ENCODE measurements around the gene GNG13. TPM values are rescaled to one million over a fixed set of nuclear protein-coding genes. Genes with fewer than 3 reads are reported as not detected.
A peak's percentile ranks its signal among the peaks of the same experiment; 100 is the strongest.
"Not testable (repeated sequence)": the region's sequence is repeated elsewhere in the genome, so short reads cannot be mapped to it uniquely, and the experiment has no call there.

Gene GNG13
- polyA plus RNA-seq, 1 donor from 2014 or later, result not detected

DNA sequence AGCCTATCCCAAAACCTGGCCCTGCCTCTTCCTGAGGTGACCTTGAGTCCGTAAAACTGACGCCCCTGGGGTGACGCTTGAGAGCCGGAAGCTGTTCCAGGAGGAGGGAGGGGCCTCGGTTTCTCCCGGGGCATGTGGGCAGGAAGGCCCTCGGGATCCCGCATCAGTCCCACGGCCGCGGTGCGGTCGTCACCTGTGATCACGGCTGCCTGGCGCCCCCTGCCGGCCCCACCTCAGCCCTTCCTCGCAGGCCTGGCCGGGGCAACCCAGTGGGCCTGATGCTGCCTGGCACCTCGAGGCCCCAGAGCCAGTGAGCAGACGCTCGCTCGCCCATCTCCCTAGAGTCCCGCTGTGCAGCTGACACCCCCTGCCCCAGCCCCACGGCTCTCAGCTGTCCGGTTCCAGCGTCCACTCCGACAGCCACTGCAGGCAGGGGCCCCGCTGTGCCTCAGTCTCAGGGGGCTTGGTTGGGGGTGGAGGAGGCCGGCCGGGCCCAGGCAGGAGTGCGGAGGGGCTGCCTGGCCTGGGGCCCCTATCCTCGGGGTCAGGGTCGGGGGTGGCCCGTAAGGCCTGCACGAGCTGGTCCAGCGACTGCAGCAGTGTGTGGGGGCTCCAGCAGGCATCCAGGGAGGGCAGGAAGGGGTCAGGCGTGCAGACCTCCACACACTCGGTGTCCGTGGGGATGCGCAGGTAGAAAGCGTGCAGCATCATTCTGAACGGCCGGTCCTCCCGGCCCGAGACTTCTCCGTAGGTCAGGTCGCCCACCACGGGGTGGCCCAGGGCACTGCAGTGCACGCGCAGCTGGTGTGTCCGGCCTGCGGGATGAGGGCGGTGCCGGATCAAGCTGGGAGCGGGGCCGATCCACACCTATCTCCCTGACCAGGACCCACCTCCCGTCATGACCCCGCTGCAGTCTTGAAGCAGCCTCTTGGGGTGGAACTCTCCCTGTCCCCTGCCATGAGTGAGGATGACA, 14.7 kb downstream of the GNG13 start:
- Mint-ChIP-seq H3K9me3 (no peaks in the 10 kb centered on the region), H3K27me3 (no peaks in the 10 kb centered on the region), H3K4me1 (peaks cover 0 to 6% (median 4%) of the 10 kb centered on the region in 3 donors), H3K27ac (peak overlapping the region in 2 of 3 donors; percentile 73 to 74), H3K36me3 (no peaks in the 10 kb centered on the region), H3K4me3 (peak overlapping the region in 3 of 4 donors; percentile 36 to 90 (median 60))

DNA sequence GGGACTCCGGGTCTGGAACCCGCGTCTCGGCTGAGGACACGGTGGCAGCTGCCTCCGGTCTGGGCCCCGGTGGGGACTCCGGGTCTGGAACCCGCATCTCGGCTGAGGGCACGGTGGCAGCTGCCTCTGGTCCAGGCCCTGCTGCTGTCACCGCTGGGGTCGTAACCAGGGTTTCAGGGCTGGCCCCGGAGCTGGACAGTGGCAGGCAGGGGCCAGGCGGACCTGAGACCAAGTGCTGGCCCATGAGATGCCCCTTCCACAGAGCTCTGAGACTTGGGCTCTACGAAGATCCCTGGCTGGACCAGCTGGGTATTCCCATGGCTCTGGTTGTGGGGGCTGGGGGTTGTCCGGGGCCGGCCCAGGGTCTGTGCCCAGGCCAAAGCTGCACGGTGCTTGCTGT, 16.1 kb downstream of the GNG13 start:
- H3K4me3 Mint-ChIP-seq, result no peak overlapping the region
- H3K4me1 Mint-ChIP-seq, result peaks cover 0 to 4% (median 4%) of the 10 kb centered on the region in 3 donors
- H3K27me3 Mint-ChIP-seq, result peaks cover 2% of the 10 kb centered on the region
- no peaks in the 10 kb centered on the region for H3K36me3 Mint-ChIP-seq
- no peak overlapping the region for H3K27ac Mint-ChIP-seq
- H3K9me3 Mint-ChIP-seq, result no peaks in the 10 kb centered on the region

DNA sequence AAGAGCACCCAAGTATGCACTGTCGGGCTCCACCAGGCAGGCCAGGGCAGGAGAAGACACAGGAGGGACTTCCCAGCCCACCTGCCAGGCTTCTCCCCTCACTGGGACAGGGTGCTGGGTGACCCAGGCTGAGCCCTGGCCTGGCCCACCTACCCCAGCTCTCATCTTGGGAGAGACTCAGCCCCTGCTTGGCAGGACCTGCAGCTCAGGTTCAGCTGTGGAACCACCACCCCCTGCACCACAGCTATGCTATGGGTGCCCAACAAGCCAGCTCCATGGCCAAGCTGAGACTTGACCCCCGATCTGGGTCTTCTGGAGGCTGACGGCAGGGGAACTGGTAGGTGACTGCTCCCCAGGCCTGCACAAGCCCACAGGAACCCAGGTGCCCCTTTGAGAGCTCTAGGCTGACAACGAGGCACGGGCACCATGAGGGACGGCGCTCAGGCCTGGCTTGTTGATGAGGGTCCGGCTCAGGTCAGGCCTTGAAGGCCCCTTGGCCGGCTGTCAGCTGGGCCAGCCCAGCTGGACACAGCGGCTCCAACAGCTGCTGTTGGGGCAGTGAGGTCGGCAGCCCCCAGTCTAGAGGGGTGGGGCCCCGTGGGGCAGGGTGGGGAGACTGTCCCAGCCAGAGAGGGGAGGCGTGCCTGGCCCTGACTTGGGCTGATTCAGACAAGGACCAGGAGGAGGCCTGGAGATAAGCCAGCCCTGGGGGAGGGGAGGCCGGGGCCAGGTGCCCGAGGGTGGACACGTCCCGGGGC, 17.0 kb downstream of the GNG13 start:
- peaks cover 0 to 4% (median 4%) of the 10 kb centered on the region in 3 donors for H3K4me1 Mint-ChIP-seq
- no peak overlapping the region for H3K4me3 Mint-ChIP-seq
- no peak overlapping the region for H3K27ac Mint-ChIP-seq
- H3K9me3 Mint-ChIP-seq, result no peaks in the 10 kb centered on the region
- no peaks in the 10 kb centered on the region for H3K36me3 Mint-ChIP-seq
- peaks cover 2% of the 10 kb centered on the region for H3K27me3 Mint-ChIP-seq

DNA sequence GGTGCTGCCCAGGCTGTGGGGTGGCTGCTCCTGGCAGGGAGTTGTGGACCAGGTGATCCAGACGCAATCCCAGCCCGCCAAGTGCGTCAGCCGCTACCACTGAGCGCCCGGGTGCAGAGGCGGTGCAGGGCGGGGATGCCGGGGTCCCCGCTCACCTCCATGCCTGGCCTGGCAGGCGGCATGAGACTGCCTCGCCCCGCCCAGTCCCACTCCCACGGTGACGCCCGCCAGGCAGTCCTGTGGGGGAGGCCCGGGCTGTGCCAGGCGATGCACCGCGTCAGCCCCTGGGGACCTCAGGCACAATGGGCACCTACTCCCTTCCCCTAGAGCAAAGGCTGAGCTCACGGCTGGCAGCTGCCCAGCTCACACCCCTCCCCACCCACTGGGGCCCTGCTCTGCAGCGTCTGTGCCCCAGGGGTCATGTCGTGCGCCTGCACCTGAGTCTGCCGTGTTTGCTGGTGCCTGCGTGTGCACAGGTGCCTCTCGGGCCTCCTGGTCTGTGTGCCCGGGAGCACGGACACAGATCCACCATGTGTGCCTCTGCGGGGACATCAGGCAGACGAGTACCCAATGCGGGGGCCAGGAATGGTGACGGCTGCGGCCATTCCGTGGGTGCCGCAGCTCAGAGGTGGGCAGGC, 17.6 kb downstream of the GNG13 start:
- Mint-ChIP-seq H3K27ac (no peak overlapping the region), H3K27me3 (peaks cover 4% of the 10 kb centered on the region), H3K9me3 (no peaks in the 10 kb centered on the region), H3K4me3 (no peak overlapping the region), H3K4me1 (peaks cover 0 to 4% (median 4%) of the 10 kb centered on the region in 3 donors), H3K36me3 (no peaks in the 10 kb centered on the region)

DNA sequence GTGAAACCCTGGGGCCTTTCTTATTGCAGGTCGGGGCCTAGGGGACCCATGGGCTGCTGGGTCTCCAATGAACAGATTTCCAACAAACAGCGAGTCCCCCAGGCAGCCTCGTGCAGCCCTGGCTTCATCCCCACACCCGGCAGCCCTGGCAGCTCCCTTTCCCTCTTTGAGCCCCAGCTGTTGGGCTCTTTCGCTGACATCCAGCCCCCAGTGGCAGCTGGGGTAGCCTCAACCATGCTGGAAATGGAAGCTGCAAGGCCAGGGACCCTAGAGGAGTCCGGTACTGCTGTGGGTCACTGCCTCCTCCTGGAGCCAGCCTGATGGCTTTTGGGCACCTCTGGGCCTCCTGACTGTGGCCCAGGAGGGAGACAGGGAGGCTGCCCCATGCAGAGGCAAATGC, 18.3 kb downstream of the GNG13 start:
- Mint-ChIP-seq H3K36me3 (no peaks in the 10 kb centered on the region), H3K4me1 (peaks cover 0 to 6% (median 4%) of the 10 kb centered on the region in 3 donors), H3K4me3 (no peak overlapping the region), H3K27me3 (peaks cover 8% of the 10 kb centered on the region), H3K9me3 (no peaks in the 10 kb centered on the region), H3K27ac (no peak overlapping the region)

DNA sequence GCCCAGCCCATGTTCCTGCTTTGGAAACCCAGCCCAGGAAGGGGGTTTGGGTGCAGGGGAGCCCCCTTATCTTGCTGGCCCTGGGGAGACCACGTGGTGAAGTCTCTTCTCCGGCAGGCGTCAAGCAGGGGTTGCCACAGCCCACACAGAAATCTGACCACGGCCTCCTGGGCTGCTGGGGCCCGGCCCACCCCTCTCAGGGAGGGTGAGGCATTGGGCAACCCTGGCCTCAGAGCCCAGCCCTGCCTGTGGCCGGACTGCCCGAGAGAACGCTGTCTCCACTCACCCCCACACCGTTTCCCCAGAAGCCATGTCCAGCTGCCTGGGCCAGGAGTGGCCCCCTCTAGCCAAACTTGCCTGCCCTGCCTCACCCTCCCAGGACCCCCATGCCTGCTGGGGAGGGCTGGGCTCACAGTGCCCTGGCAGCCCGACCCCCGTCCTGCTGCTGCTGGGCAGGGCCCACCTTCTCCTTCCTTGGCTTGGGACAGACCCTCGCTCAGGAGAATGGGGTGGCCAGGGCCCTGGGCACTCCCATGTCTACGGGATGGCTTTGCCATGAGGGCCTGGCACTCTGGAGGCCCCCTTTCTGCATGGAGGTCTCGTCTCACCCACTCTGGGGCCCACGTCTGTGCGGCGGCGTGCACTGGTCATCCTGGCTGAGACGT, 19.1 kb downstream of the GNG13 start:
- Mint-ChIP-seq H3K9me3 (no peaks in the 10 kb centered on the region), H3K27me3 (peaks cover 9% of the 10 kb centered on the region), H3K27ac (no peak overlapping the region), H3K36me3 (no peaks in the 10 kb centered on the region), H3K4me3 (no peak overlapping the region), H3K4me1 (peaks cover 0 to 6% (median 2%) of the 10 kb centered on the region in 3 donors)

DNA sequence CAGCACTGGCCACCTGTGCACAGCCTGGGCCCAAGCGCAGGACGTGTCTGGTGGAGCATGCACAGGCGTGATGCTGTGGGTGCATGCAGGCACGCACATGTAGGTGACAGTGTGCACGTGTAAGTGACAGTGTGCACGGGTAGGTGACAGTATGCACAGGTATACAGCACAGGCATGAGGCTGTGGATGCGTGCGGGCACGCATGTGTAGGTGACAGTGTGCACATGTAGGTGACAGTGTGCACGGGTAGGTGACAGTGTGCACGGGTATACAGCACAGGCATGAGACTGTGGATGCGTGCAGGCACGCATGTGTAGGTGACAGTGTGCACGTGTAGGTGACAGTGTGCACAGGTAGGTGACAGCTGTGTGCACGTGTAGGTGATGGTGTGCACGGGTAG, 20.2 kb downstream of the GNG13 start:
- peaks cover 0 to 6% (median 0%) of the 10 kb centered on the region in 3 donors for H3K4me1 Mint-ChIP-seq
- H3K27ac Mint-ChIP-seq, result no peak overlapping the region
- no peaks in the 10 kb centered on the region for H3K36me3 Mint-ChIP-seq
- H3K9me3 Mint-ChIP-seq, result no peaks in the 10 kb centered on the region
- H3K27me3 Mint-ChIP-seq, result peaks cover 9% of the 10 kb centered on the region
- no peak overlapping the region for H3K4me3 Mint-ChIP-seq

DNA sequence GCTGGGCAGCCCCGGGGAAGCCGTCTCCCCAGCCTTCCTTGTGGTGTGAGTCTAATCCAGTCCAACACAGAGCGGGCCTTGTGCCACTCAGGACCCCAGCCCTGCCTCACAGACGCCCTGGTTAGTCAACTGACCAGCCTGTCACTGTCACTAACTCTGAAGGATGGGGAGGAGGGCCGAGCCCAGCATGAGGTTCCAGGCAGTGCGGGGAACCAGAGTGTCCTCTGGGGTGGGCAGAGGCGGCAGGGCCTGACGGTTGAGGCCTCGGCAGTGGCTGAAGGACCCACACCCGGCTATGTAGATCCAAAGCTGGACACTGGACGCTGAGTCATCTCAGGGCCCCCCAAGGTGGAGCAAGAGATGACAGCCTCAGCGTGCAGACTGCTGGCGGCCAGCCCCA, 21.0 kb downstream of the GNG13 start:
- no peak overlapping the region for H3K27ac Mint-ChIP-seq
- peaks cover 9% of the 10 kb centered on the region for H3K27me3 Mint-ChIP-seq
- H3K4me1 Mint-ChIP-seq, result peaks cover 0 to 2% (median 0%) of the 10 kb centered on the region in 3 donors
- no peak overlapping the region for H3K4me3 Mint-ChIP-seq
- no peaks in the 10 kb centered on the region for H3K9me3 Mint-ChIP-seq
- no peaks in the 10 kb centered on the region for H3K36me3 Mint-ChIP-seq

DNA sequence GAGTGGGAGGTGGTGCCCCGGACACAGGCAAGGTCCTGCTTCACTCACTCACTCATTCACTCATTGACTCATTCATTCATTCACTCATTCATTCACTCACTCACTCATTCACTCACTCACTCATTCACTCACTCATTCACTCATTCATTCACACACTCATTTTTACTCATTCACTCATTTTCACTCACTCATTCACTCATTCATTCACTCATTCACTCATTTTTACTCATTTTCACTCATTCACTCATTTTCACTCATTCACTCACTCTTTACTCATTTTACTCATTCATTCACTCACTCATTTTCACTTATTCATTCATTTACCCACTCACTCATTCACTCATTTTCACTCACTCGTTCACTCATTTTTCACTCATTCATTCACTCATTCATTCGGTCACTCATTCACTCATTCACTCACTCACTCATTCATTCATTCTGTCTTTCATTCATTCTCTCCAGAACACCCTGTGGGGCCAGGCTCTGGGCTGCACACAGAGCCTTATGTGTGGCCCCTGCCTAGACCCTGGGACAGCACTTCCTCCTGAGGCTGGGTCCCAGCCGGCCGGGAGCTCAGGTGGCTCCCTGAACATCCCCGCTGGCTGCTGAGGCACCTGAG, 21.5 kb downstream of the GNG13 start:
- peaks cover 0 to 2% (median 0%) of the 10 kb centered on the region in 3 donors for H3K4me1 Mint-ChIP-seq
- no peak overlapping the region for H3K27ac Mint-ChIP-seq
- no peak overlapping the region for H3K4me3 Mint-ChIP-seq
- H3K9me3 Mint-ChIP-seq, result no peaks in the 10 kb centered on the region
- H3K27me3 Mint-ChIP-seq, result peaks cover 9% of the 10 kb centered on the region
- no peaks in the 10 kb centered on the region for H3K36me3 Mint-ChIP-seq

DNA sequence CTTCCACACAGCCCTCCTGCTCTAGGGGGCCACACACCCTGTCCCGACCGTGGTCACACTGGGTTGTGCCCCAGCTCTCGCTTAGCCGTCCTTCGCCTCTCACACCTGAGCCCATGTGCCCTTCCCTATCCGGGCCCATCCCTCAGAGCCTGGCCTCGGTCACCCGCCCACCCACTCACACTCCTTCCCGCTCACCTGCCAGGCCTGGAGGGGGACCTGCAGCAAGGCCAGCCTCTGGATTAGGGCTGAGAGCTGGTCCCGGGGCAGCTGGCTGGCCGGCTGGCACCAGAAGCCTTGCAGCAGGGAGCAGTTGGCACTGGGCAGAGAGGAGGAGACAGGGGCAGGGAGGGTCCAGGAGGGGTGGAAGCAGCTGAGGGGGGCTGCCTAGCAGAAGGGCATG, 22.1 kb downstream of the GNG13 start:
- Mint-ChIP-seq H3K36me3 (no peaks in the 10 kb centered on the region), H3K27me3 (peaks cover 9% of the 10 kb centered on the region), H3K27ac (no peak overlapping the region), H3K4me1 (peaks cover 0 to 2% (median 0%) of the 10 kb centered on the region in 3 donors), H3K9me3 (no peaks in the 10 kb centered on the region), H3K4me3 (no peak overlapping the region)

DNA sequence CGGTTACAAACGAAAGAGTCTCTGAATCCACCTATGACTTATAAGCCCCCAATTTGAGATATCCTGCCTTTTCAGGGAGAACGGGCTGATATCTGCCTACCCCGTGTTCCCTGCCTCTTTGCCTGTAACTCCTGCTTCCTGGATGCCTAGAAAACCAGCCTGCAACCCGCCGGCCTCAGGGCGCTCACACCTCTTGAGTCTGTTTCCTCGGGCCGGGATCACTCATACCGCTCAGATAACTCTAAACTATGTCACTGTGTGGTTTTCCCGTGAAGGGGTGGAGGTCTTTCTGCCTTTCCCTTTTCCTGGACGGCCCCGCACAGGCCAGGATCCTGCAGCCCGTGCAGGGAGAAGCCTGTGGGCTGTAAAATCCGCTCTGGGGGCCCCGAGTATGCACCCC, 22.7 kb downstream of the GNG13 start:
- H3K9me3 Mint-ChIP-seq, result no peaks in the 10 kb centered on the region
- H3K4me1 Mint-ChIP-seq, result peaks cover 0 to 2% (median 0%) of the 10 kb centered on the region in 3 donors
- peak overlapping the region in 1 of 4 donors; percentile 78 for H3K4me3 Mint-ChIP-seq
- peaks cover 9% of the 10 kb centered on the region for H3K27me3 Mint-ChIP-seq
- H3K36me3 Mint-ChIP-seq, result no peaks in the 10 kb centered on the region
- H3K27ac Mint-ChIP-seq, result no peak overlapping the region

DNA sequence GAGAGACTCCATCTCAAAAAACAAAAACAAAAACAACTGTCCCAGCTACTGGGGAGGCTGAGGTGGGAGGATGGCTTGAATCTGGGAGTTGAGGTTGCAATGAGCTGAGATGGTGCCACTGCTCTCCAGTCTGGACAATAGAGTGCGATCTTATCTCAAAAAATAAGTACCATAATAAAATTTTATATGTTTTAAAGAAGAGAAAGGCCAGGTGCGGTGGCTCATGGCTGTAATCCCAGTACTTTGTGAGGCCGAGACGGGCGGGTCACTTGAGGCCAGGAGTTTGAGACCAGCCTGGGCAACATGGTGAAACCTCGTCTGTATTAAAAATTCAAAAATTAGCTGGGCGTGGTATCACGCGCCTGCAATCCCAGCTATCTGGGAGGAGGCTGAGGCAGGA, 23.7 kb downstream of the GNG13 start:
- H3K27ac Mint-ChIP-seq, result no peak overlapping the region
- H3K4me3 Mint-ChIP-seq, result no peak overlapping the region
- no peaks in the 10 kb centered on the region for H3K9me3 Mint-ChIP-seq
- H3K36me3 Mint-ChIP-seq, result no peaks in the 10 kb centered on the region
- peaks cover 9% of the 10 kb centered on the region for H3K27me3 Mint-ChIP-seq
- peaks cover 0 to 2% (median 0%) of the 10 kb centered on the region in 3 donors for H3K4me1 Mint-ChIP-seq

DNA sequence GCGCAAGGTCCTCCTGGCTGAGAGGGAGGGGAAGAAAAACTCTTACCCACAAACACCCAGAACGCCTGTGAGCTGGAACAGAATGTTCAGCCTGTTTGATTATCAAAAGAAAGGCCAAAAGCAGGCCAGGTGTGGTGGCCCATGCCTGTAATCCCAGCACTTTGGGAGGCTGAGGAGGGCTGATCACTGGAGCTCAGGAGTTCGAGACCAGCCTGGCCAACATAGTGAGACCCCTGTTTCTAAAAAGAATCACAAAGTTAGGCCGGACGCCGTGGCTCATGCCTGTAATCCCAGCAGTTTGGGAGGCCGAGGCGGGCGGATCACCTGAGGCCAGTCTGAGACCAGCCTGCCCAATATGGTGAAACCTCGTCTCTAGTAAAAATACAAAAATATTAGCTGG, 24.2 kb downstream of the GNG13 start:
- not testable (repeated sequence) for H3K4me3 Mint-ChIP-seq, H3K9me3 Mint-ChIP-seq, H3K27me3 Mint-ChIP-seq, H3K4me1 Mint-ChIP-seq, H3K36me3 Mint-ChIP-seq, H3K27ac Mint-ChIP-seq

DNA sequence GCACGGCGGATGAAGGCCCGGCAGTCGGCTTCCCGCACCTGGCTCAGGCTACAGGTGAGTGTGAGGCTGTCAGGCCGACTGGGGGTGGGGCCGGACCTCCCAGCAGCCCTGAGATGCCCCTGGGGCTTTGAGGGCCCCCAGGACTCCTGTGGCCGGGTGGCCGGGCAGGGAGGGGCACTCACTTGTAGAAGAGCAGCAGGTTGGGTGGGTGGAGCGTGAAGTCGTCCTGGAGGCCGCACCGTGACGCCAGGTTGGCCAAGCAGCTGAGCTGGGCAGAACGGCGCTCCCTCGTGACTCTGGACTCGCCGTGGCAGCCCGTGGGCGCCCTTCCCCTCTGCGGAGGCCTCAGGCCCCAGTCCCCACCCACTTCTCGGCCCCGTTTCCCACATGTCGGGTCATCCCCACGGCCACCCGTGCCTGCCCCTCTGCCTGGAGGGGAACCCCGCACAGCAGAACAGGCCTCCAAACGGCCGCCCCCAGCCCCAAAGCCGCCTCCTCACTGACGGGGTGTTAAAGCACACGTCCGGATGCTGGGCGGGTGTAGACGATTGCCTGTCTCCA, 25.2 kb downstream of the GNG13 start:
- H3K36me3 Mint-ChIP-seq, result no peaks in the 10 kb centered on the region
- no peaks in the 10 kb centered on the region for H3K9me3 Mint-ChIP-seq
- peaks cover 0 to 2% (median 0%) of the 10 kb centered on the region in 3 donors for H3K4me1 Mint-ChIP-seq
- H3K27ac Mint-ChIP-seq, result no peak overlapping the region
- H3K27me3 Mint-ChIP-seq, result peaks cover 7% of the 10 kb centered on the region
- no peak overlapping the region for H3K4me3 Mint-ChIP-seq

All from IgD-negative memory B cell (primary cell).